HG02884 (cell line): ENCODE data around the gene TSSK3.
"Not testable (repeated sequence)": the region's sequence is repeated elsewhere in the genome, so short reads cannot be mapped to it uniquely, and the experiment has no call there.

Experiments
- ATAC-seq: cut with Tn5 transposase; IDR thresholded peaks from one replicate; pipeline ENCODE4 v1.9.1; 2021; ENCODE audit warnings: mild to moderate bottlenecking, moderate library complexity; ENCODE audit not compliant: unreplicated experiment

TSSK3 gene

DNA sequence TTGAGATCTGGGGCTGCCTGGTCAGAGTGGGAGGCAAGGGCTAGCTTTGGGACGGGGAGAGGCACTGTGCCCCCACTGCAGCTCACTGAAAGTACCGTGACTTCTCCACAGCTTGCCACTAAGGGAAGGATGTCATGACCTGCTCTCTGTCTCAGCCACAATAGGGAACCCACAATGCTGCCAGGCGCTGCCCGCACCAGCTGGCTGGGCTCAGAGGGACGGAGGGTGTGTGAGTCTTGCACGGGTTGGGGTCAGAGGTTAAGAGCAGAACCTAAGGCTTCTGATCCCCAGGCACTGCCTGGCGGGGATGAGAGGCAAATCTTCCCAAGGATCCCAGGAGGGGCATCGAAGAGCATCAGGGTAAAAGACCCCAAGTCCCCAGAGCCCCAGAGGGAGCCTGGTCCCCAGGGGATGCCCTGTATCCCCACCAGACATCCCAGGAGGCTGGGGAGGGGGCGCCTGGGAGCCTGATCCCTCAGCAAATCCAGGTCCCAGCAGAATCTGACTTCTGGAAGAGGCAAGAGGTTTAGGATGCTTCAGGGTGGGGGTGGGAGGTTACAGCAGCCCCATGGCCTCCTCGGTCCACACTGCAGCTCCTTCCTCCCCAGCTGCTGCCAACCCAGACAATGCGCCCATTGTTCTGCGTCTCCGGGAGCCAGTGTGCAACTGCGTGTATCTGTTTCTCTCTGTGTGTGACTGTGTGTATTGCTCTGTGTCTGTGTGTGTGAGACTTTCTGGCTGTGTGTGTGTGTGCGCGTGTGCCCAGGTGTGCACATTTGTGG, 24.3 kb upstream of the TSSK3 start:
- ATAC-seq, result no peak

DNA sequence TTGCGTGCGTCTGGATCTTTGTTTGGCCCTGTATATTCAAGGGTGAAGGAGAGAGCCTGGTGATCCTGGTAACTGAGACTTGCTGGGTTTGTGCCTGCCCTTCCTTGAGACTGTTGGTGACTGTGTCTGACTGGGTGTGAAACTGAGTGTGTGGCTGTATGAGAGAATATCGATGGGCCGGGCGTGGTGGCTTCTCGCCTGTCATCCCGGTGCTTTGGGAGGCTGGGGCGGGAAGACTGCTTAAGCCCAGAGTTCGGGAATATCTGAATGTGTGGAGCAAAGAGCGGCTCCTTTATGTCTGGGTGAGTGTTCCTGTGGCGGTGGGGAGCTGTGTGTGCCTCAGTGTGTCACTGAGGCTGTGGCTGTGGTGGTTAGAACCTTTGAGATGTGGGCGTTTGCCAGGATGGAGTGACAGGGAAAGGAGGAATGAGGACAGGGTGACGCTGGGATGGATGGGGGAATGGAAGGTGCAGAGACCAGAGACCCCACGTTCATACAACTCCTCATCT, 23.6 kb upstream of the TSSK3 start:
- ATAC-seq, result no peak

GRCh38 chr1:32339363-32339978, 22.9 kb upstream of the TSSK3 start:
- no peak for ATAC-seq

DNA sequence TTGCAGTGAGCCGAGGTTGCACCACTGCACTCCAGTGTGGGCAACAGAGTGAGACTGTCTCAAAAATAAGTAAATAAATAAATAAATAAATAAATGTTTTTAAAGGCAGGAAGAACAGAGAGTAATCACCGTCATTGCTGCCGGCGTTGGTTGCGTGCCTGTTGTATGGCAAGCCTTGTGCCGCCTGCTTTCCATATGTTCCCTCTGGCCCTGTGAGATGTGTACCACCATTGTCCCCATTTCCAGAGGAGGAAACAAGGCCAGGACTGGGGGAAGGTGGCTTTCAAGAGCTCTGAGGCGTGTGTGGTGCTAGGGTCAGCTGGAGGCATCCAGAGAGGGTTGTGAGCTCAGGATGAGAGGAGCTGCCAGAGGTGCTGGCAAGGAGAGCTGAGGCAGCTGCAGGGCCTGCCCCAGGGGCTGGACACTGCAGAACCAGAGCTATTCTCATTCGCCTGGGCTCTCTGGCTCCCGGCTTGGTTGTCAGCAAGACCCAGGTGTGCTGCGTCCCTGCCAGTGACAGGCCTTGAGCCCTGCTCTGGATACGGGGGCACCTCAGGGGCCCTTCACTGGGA, 21.1 kb upstream of the TSSK3 start:
- ATAC-seq, result no peak

DNA sequence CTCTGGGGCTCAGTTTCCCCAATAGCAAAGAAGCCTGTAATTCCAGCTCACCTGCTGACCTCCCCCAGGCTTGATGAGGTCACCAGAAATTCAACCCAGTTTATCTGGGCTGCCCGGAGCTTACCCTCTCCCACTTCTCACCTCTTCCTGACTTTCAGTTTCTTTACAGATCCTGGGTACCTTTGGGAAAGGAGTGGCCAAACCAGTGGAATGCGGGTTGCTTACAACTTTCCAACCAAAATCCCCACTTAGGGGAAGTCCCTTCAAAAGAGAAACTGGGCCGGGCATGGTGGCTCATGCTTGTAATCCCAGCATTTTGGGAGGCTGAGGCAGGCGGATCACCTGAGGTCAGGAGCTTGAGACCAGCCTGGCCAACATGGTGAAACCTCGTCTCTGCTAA, 20.4 kb upstream of the TSSK3 start:
- no peak for ATAC-seq

GRCh38 chr1:32342704-32343103, 19.6 kb upstream of the TSSK3 start:
- ATAC-seq, result no peak

GRCh38 chr1:32345289-32345827, 17.0 kb upstream of the TSSK3 start:
- ATAC-seq, result no peak

DNA sequence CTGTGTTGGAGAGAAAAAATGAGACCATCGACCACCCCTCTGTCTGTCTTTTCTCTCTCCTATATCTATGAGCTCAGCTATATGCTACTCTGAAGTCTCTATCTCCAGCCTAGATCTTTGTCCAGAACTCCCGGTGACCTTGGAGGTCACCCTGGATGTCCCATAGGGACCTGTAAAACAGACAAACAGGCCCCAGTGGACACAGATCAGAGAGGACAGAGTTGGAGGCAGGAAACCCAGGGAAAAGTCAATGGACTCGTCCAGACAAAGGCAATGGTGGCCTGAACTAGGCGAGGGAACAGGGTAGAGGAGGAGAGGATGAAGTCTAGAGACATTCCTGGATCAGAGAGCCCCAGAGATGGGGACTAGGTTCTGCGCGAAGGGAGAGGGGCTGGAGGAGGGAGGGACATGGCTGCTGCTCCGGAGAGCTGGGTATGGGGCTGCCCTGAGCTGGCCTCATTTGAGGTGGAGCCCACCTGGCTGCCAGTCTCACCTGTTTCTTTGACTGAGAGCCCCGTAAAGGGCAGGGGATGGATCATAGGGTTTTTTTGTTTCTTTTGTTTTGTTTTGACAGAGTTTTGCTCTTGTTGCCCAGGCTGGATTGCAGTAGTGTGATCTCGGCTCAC, 15.7 kb upstream of the TSSK3 start:
- no peak for ATAC-seq

GRCh38 chr1:32349211-32349708, 13.1 kb upstream of the TSSK3 start:
- no peak for ATAC-seq

GRCh38 chr1:32350785-32351398, 11.4 kb upstream of the TSSK3 start:
- peak; percentile 25 for ATAC-seq

- peak; percentile 83 for ATAC-seq
Observed at GRCh38 chr1:32351399-32352238, 10.7 kb upstream of the TSSK3 start.

- no peak for ATAC-seq
Observed at GRCh38 chr1:32352239-32352745, 10.0 kb upstream of the TSSK3 start.

DNA sequence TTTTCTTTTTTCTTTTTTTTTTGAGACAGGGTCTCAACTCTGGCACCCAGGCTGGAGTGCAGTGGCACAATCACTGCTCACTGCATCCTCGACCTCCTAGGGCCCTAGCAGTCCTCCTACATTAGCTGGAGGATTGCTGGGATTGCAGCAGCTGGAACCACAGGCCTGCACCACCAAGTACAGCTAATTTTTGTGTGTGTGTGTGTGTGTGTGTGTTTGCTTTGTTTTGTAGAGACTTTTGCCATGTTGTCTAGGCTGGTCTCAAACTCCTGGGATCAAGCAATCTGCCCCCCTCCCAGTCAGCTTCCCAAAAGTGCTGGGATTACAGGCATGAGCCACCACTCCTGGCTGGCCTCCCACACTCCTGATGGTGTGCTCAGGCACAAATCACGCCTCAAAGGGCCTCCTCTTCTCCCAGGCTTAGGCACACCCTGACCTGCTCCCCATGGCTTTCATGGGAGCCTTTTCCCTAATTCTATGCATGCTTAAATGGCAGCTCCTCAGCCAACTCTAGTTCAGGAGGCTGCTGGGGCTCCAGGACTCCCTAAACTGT, 9.4 kb upstream of the TSSK3 start:
- no peak for ATAC-seq

DNA sequence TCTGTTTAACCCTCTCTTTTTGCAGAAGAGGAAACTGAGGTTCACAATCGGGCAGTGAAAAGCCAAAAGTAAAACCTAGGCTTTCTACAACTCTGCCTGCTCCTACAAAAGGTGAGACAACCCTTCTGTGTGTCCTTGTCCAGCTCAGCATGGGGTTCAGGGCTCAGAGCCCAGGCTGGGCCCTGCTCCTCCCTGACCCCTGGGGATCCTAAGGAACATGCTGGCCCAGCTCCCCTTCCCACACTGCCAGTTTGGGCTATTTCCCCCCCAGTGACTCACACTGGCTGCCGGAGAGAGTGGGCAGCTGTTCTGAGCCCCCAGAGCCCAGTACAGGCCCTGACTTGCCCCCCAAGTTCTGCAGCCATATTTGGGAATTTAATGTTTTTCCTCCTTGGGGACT, 8.9 kb upstream of the TSSK3 start:
- no peak for ATAC-seq

DNA sequence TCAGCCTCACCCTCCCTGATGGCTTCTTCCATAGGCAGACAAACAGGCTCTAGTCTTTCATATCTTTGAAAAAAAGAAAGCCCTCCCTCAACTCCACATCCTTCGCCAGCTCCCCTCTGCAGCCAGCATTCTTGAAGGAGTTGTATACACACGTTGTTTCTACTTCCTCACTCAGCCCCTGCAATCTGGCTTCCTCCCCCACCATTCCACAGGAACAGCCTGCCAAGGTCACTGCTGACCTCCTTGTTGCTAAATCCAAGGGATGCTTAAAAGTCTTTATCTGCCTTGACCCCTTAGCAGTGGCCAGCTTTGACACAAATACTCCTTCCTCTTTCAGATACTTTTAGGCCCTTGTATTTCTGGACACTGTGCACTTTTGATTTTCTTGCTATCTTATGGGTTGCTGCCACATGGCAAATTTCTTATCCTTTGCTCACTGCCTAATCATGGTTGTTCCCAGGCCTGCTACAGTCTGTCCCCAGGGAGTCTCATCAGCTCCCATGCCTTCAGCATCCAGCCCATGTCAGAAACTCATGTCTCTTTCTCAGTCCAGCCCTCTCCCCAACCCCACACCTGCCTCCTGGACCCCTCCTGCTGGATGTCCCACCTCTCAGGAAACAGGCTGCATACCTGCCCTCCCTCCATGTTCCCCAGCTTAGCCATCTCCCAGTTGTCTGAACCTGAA, 8.3 kb upstream of the TSSK3 start:
- no peak for ATAC-seq

GRCh38 chr1:32355778-32356177, 6.6 kb upstream of the TSSK3 start:
- ATAC-seq, result not testable (repeated sequence)

DNA sequence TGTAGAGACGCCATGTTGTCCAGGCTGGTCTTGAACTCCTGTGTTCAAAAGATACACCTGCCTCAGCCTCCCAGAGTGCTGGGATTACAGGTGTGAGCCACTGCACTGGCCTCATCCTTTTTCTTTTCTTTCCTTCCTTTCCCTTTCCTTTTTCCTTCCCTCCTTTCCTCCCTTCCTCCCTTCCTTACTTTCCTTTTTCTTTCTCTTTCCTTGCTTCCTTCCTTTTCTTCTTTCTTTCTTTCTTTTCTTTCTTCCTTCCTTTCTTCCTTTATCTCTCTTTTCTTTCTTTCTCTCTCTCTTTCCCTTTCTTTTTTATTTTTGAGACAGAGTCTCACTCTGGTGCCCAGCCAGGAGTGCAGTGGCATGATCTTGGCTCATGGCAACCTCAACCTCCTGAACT, 5.9 kb upstream of the TSSK3 start:
- ATAC-seq, result no peak

- no peak for ATAC-seq
Observed at GRCh38 chr1:32357614-32358013, 4.7 kb upstream of the TSSK3 start.

DNA sequence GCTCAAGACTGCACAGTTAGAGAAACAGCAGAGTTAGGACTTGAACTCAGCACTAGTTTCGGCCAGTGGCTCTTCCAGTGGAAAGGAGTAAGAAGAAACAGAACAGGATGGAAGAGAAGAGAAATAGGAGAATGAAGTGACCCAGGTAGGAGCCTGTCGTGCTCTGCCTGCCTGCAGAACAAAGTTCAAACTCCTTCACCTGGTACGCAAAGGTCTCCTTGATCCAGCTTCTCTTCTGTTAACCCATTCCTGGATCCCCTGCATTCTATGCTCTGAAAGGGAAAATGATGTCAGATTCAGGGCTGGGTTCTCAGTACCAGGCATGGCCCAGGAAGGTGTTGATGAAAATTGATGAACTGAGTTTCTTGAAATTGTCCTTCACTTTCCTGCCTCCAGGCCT, 3.9 kb upstream of the TSSK3 start:
- no peak for ATAC-seq
